ENCODE measurements around the gene TOM1L2.
"Not testable (repeated sequence)": the region's sequence is repeated elsewhere in the genome, so short reads cannot be mapped to it uniquely, and the experiment has no call there.

DNA sequence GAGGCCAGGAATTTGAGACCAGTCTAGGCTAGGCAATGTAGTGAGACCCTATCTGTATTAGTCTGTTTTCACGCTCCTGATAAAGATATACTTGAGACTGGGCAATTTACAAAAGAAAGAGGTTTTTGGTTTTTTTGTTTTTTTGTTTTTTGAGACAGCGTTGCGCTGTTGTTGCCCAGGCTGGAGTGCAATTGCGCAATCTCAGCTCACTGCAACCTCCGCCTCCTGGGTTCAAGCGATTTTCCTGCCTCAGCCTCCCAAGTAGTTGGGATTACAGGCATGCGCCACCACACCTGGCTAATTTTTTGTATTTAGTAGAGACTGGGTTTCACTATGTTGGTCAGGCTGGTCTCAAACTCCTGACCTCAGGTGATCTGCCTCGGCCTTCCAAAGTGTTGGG lies 23.7 kb upstream of the TOM1L2 start:
- TF ChIP-seq, protein P1, sequence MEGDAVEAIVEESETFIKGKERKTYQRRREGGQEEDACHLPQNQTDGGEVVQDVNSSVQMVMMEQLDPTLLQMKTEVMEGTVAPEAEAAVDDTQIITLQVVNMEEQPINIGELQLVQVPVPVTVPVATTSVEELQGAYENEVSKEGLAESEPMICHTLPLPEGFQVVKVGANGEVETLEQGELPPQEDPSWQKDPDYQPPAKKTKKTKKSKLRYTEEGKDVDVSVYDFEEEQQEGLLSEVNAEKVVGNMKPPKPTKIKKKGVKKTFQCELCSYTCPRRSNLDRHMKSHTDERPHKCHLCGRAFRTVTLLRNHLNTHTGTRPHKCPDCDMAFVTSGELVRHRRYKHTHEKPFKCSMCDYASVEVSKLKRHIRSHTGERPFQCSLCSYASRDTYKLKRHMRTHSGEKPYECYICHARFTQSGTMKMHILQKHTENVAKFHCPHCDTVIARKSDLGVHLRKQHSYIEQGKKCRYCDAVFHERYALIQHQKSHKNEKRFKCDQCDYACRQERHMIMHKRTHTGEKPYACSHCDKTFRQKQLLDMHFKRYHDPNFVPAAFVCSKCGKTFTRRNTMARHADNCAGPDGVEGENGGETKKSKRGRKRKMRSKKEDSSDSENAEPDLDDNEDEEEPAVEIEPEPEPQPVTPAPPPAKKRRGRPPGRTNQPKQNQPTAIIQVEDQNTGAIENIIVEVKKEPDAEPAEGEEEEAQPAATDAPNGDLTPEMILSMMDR (IDR thresholded peaks at IDR 0.05 in 4 of 5, conservative IDR thresholded peaks at IDR 0.05 in 1 of 5), result not testable (repeated sequence)
- TF ChIP-seq POLR2A (IDR thresholded peaks at IDR 0.05), result not testable (repeated sequence)
